CD4-positive, alpha-beta T cell treated with Interleukin-21 for 1 hour (primary cell): ENCODE results near the gene OR6N2.

Experiments used
- DNase-seq: peaks from one replicate; pipeline ENCODE4 v3.0.0-alpha.2; 2020

OR6N2 gene

GRCh38 chr1:158752155-158752712 lies 28.8 kb downstream of the OR6N2 start:
- DNase-seq, result no peak

DNA sequence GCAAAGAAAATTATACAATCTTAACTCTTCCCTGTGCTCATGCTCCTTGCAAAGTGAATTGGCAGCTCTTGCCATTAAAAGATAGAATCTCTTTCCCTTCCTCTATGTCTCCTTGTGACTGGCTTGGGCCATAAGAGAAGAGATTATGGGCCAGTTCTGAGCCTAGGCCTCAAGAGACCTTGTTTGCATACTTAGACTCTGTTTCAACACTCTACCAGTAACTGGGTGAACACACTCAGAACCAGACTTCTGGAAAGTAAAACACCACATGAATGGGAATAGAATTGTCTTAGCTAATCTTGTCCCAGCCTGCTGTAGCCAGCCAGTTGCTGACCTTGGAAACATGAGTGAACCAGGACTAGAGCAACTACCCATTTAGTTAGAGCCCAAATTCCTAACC lies 45.2 kb downstream of the OR6N2 start:
- DNase-seq, result no peak

- no peak for DNase-seq
Measured at GRCh38 chr1:158732524-158732923, 48.5 kb downstream of the OR6N2 start.

- no peak for DNase-seq
Measured at GRCh38 chr1:158731707-158732106, 49.3 kb downstream of the OR6N2 start.

DNA sequence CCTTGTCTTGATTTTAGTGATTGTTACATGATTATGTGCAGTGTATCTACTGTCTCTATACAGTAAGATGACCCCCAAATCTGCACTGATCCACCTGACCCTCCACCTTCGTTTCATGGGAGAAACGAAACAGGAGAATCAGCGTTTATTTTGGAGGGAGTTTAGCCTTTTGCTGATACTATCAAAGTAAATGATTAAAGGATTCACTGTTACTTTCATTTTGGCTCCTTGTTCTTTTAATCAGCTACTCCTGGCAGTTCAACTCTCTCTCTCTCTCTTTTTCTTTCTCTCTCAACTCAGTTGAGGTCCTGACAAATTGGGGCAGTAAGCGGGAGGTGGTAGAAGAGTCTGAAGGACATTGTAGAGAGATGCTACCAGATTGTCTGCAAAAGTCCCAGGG lies 50.6 kb downstream of the OR6N2 start:
- DNase-seq, result no peak

- DNase-seq, result no peak
Measured at GRCh38 chr1:158728510-158729225, 52.3 kb downstream of the OR6N2 start.

- no peak for DNase-seq
Measured at GRCh38 chr1:158724442-158724841, 56.6 kb downstream of the OR6N2 start.
